Measurements from ENCODE around the gene SPDYE2.
A peak's percentile ranks its signal among the peaks of the same experiment; 100 is the strongest.
"Not testable (repeated sequence)": the region's sequence is repeated elsewhere in the genome, so short reads cannot be mapped to it uniquely, and the experiment has no call there.

The SPDYE2 gene

GRCh38 chr7:102540604-102541003 is 10.4 kb upstream of the SPDYE2 start:
- not testable (repeated sequence) for DNase-seq (ENCODE audit: low read depth in 2 of 2)

- not testable (repeated sequence) for DNase-seq (ENCODE audit: low read depth in 2 of 2)
These were observed 8.9 kb upstream of the SPDYE2 start for GRCh38 chr7:102542083-102542482.

DNA sequence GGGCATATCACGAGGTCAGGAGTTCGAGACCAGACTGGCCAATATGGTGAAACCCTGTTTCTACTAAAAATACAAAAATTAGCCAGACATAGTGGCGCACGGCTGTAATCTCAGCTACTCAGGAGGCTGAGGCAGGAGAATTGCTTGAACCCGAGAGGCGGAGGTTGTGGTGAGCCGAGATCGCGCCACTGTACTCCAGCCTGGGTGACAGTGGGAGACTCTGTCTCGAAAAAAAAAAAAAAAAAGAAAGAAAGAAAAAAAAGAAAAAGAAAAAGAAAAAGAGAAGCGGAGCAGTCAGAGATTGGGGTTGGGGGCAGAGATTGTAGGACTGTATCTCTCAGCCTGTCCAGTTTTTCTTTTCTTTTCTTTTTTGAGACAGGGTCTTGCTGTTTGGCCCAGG is 8.3 kb upstream of the SPDYE2 start:
- not testable (repeated sequence) for DNase-seq (ENCODE audit: low read depth in 2 of 2)

DNA sequence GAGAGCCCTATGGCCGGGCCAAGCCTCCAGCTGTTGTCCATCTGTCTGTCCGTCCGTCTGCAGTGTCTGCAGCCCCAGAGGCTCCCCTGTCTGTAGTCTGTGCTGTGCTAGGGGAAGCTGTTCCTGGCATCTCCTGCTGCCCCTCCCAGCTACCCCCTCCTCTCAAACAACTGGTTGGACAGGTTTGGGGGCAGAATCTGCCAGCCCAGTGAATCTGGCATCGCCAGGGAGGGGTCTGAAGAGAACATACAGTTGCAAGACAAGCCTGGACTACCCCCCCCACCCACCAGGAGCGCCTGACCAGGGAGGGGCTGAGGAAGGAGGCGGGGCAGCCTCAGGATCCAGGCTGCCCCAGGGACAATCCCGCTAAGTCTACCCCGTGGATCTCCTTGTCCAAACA is 7.4 kb upstream of the SPDYE2 start, which contains the start of gene UPK3BL2:
TSS of gene UPK3BL2 (minus strand) at position 101 of the 400 bp plus-strand sequence. CDS start at position 41, 60 bp downstream.
- DNase-seq (ENCODE audit: low read depth in 2 of 2): not testable (repeated sequence)

DNA sequence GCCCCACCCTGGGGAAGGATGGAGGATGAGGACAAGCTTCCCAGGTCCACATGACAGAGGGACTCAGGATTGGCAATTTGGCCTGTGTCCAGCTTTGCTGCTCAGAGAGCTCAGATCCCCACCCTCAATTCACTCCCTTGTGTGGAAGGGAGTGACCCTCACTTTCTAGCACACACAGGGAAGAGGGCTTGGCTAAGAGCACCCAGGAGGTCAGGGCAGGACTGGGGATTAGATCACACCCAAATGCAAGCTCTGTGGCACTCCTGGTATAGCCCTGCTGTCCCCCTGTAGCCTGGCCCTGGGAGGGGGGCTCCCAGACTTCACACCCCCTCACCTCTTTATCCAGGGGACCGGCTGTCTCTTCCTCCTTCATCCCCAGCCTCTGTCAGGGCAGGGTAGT is 6.7 kb upstream of the SPDYE2 start:
- DNase-seq (ENCODE audit: low read depth in 2 of 2): not testable (repeated sequence)

GRCh38 chr7:102545288-102545687 is 5.7 kb upstream of the SPDYE2 start:
- not testable (repeated sequence) for DNase-seq (ENCODE audit: low read depth in 2 of 2)

DNA sequence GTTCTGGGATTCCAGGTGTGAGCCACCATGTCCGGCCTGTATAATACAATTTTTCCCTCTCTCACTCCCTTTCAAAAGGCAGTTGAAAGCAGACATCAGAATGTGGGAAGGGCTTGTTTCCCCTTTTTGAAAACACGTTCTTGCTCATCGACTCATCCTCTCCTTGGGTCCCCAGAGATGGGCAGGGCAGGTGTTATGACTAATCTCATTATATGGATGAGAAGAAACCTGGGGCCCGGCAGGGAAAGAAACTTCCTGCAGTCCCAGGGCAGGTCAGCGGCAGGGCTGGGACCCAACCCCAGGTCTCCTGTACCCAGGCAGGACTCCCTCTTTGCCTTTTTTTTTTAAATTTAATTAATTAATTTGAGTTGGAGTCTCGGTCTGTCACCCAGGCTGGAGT is 4.7 kb upstream of the SPDYE2 start:
- DNase-seq (ENCODE audit: low read depth in 2 of 2): not testable (repeated sequence)

GRCh38 chr7:102568620-102569019 is 17.6 kb downstream of the SPDYE2 start:
- DNase-seq (ENCODE audit: low read depth in 2 of 2): not testable (repeated sequence)

DNA sequence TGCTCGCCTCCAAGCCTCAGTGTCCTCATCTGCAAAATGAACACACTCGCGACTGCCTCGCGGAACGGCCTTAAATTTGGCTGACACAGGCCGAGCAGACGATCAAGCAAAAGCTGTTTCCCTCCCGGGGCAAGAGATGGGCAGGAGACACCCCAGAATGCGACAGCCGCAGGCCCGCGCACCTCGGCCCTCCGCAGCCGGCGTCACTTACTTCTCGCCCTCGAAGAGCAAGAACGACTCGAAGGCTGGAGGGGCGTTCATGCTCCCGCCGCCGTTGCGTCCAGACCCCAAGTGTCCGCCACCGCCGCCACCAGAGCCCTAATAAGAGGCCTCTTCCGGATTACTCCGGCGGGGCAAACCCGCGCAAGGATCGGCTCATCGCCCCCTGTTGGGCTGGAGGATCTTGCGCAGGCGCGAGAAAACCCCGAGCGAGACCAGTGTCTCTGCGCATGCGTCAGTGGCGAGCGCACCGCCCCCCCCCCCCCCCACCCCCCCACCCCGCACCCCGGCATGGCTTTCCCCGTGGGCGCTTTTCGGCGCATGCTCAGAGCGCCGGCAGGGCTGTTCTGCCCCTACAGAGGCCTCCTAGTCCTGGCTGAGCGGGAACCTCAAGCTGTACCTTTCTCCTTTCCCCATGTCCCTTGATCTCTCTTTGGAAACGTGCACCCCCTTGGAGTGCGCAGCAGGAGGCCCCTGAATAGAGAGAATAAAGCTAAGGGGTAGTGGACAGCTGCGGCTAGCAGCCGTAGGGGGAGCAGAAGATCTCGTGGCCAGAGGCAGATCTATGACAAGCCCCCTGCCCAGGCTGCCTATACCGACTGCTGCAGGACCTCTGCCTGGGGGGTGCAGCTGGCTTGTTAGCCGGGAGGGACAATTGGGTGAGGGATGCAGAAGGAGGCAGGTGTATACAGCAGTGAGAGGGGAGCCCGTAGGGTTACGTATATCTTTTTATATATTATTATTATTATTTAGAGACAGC is 21.5 kb downstream of the SPDYE2 start, which contains the start of gene POLR2J3:
TSS of gene POLR2J3 (minus strand) at position 323 of the 979 bp plus-strand sequence. CDS start at position 261, 62 bp downstream.
- peak in 1 of 2 experiments; percentile 85 for DNase-seq (ENCODE audit: low read depth in 2 of 2)

DNA sequence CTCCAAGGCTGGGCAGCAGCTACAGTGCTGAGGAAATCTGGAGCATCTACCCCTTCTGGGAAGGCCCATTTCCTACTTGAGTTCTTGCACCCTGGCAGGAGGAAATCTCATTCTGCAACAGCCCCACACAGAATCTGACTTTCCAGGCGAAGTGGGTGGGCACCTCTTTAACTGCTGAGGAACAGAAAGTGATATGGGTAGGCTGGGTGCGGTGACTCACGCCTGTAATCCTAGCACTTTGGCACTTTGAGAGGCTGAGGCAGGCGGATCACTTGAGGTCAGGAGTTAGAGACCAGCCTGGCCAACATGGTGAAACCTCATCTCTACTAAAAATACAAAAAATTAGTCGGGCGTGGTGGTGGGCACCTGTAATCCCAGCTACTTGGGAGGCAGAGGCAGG is 23.6 kb downstream of the SPDYE2 start:
- DNase-seq (ENCODE audit: low read depth in 2 of 2): not testable (repeated sequence)

DNA sequence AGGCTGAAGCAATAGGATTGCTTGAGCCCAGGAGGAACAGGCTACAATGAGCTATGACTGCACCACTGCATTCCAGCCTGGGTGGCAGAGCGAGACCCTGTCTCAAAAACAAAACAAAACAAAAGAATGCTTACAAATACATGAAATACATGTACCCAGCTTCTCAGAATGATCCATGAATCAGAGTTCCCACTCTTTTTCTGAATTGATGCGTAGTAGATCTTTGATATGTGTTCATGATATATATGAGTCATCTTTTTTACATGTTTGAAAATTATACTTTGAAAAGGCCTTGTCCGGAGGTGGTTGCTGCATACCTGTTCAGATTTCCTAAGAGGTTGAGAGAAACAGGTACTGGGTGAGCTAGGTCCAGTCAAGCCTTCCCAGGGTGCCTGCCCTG is 25.3 kb downstream of the SPDYE2 start:
- not testable (repeated sequence) for DNase-seq (ENCODE audit: low read depth in 2 of 2)

GRCh38 chr7:102577315-102578240 is 26.6 kb downstream of the SPDYE2 start:
- DNase-seq (ENCODE audit: low read depth in 2 of 2): not testable (repeated sequence)

DNA sequence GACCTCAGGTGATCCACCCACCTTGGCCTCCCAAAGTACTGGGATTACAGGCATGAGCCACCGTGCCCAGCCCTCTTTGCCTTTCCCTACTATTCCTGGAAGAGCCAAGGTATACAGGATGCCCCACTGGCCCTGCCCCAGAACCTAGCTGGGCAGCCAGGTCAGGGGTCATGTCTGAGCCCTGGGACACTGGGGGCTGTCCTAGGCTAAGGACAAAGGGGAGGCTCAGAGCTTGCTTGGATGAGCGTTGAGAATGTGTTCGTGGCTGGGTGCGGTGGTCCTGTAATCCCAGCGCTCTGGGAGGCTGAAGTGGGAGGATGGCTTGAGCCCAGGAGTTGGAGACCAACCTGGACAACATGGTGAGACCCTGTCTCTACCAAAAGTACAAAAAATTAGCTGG is 27.5 kb downstream of the SPDYE2 start:
- not testable (repeated sequence) for DNase-seq (ENCODE audit: low read depth in 2 of 2)

- not testable (repeated sequence) for DNase-seq (ENCODE audit: low read depth in 2 of 2)
These were observed 30.7 kb downstream of the SPDYE2 start for GRCh38 chr7:102581722-102582121.

DNA sequence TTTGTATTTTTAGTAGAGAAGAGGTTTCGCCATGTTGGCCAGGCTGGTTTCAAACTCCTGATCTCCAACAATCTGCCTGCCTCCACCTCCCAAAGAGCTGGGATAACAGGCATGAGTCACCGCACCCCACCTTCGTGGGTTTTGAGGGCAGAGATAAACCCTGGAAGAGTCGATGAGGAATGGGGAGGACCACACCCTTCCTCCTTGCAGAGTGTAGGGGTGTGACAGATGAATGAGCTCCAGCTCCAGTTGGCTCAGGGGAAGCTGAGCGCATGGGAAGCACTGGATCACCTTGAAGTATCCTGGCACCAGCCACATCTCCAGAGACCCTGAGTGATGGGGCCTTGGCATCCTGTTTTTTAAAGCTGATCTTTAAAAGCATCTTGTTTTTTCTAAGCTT is 32.5 kb downstream of the SPDYE2 start:
- not testable (repeated sequence) for DNase-seq (ENCODE audit: low read depth in 2 of 2)

DNA sequence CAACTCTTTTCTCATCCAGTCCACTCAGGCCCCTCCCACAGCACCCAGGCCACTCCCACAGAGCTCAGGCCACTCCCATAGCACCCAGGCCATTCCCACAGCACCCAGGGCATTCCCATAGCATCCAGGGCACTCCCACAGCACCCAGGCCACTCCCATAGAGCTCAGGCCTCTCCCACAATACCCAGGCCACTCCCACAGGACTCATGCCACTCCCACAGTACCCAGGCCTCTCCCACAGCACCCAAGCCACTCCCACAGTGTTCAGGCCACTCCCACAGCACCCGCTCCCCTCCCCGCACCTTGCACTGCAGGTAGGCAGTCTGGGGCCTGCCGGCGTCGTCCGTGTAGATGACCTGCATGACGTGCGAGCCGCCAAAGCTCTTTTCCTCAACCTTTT is 38.8 kb downstream of the SPDYE2 start:
- DNase-seq (ENCODE audit: low read depth in 2 of 2): not testable (repeated sequence)

- DNase-seq (ENCODE audit: low read depth in 2 of 2): not testable (repeated sequence)
These were observed 41.5 kb downstream of the SPDYE2 start for GRCh38 chr7:102592477-102593019.

- DNase-seq (ENCODE audit: low read depth in 2 of 2): not testable (repeated sequence)
These were observed 42.8 kb downstream of the SPDYE2 start for GRCh38 chr7:102593637-102594334.

DNA sequence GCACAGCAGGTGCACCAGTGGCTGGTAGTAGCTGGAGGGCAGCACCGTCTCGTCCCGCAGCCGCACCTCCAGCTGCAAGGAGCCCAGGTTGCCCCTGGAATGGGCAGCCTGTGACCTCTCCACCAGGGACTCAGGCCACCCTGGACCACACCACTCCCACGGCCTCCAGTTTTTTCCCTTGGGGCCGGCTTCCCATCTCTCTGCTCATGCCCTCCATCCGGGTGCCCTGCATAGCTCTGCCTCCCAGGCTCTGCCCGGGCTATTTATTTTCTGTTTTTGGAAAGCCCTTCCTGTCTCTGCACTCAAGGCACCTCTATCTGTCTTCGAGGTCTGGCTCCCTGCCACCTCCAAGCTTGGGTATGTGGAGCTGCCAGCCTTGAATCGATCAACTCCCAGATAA is 45.0 kb downstream of the SPDYE2 start:
- DNase-seq (ENCODE audit: low read depth in 2 of 2): not testable (repeated sequence)

DNA sequence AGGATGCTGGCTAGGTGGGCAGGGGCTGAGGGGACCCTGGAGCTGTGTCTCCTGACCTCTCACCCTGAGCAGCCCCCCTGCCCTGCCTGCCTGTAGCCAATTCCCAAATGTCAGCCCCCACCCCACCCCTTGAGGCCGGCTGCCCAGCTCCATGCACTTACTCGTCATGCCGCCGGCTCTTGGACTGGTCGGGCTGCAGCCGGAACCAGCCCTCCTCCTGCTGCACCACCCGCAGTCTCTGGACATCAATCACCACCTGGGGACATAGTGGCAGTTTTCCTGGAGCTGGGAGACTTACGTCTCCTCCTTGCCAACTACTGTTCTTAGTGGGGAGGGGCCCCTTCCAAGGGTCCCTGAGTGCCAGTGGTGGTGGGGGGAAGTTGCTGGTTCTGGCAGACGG is 48.7 kb downstream of the SPDYE2 start:
- DNase-seq (ENCODE audit: low read depth in 2 of 2): not testable (repeated sequence)

DNA sequence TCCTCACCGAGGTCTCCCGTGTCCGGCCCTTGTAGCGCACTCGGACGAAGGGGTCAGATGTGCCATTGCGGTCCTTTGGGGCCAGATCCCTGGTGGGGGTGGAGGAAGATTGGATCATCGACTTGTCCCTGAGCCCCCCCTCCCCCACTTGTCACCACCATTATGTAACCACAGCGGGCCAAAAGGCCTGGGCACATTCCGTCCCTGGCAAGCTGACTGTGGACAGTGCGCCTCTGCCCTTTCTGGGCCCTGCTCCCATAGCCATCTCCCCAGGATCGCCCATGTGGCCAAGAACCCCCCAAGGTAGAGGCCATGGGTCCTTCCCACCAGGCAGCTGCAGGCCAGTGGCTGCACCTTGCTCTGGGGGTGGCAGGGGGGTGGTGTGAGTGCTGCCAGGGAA is 51.3 kb downstream of the SPDYE2 start:
- not testable (repeated sequence) for DNase-seq (ENCODE audit: low read depth in 2 of 2)
